HepG2 (cell line): ENCODE measurements around the gene EFNA2. TPM values are rescaled to one million over a fixed set of nuclear protein-coding genes. Genes with fewer than 3 reads are reported as not detected.
A peak's percentile ranks its signal among the peaks of the same experiment; 100 is the strongest.

Source experiments
- GABPB1 ChIP-seq: IDR thresholded peaks from 2 replicates; pipeline ENCODE4 v1.6.1; 2016; ENCODE audit warnings: mild to moderate bottlenecking, missing genetic modification reagents, moderate library complexity, missing compliant biosample characterization
- HMGXB4 ChIP-seq, 2 experiments: sonication (generic) in 1 of 2; formaldehyde crosslinking in 1 of 2; IDR thresholded peaks; 2 replicates each; pipeline versions ENCODE4 v1.4.0 to v1.6.1; 2018 to 2020; ENCODE audit warnings: missing genetic modification reagents in 2 of 2, borderline replicate concordance in 1 of 2, low read depth in 1 of 2, mild to moderate bottlenecking in 1 of 2, missing biosample characterization in 1 of 2
- SALL2 ChIP-seq: sonication (generic); formaldehyde crosslinking; IDR thresholded peaks from 2 replicates; pipeline ENCODE4 v1.8.1; 2023; ENCODE audit warnings: mild to moderate bottlenecking, missing genetic modification reagents, inconsistent platforms
- ZNF12 ChIP-seq: sonication (generic); formaldehyde crosslinking; IDR thresholded peaks from 2 replicates; pipeline ENCODE4 v1.5.0; 2020; ENCODE audit warnings: missing genetic modification reagents
- ZNF180 ChIP-seq: sonication (generic); formaldehyde crosslinking; IDR thresholded peaks from 2 replicates; pipeline ENCODE4 v1.4.0; 2020; ENCODE audit warnings: low read depth, missing genetic modification reagents, borderline replicate concordance
- ZNF335 ChIP-seq: sonication (generic); formaldehyde crosslinking; IDR thresholded peaks from 2 replicates; pipeline ENCODE4 v1.4.0; 2020; ENCODE audit warnings: missing genetic modification reagents
- ZNF431 ChIP-seq: sonication (generic); formaldehyde crosslinking; IDR thresholded peaks from 2 replicates; pipeline ENCODE4 v1.9.0; 2022; ENCODE audit warnings: missing genetic modification reagents, low read depth, mild to moderate bottlenecking, borderline replicate concordance
- ZNF547 ChIP-seq: sonication (generic); formaldehyde crosslinking; IDR thresholded peaks from 2 replicates; pipeline ENCODE4 v1.5.1; 2020; ENCODE audit warnings: mild to moderate bottlenecking, missing genetic modification reagents
- ZNF639 ChIP-seq: conservative IDR thresholded peaks from 2 replicates; pipeline ENCODE4 v1.6.1; 2018; ENCODE audit warnings: missing genetic modification reagents
- polyA plus RNA-seq, 8 experiments: library from polyadenylated mRNA; depleted of rRNA in 3 of 8; stranded (reverse) in 7 of 8; unstranded in 1 of 8; fragments of >200 nt; fragmentation: Illumina TruSeq in 4 of 8; extraction: Trizol in 4 of 8; gene quantifications; 2 replicates each; pipeline versions ENCODE4 v1.2.1 to v1.2.3, GENCODE V29; 2011 to 2016; ENCODE audit warnings: low read depth in 4 of 8, missing spikeins in 1 of 8, mixed read lengths in 1 of 8; ENCODE audit not compliant: insufficient read depth in 1 of 8
- total RNA-seq, 5 experiments: library from RNA; depleted of rRNA; stranded (reverse); fragments of >200 nt; fragmentation: Illumina TruSeq; extraction: Trizol; gene quantifications; 2 replicates each; pipeline ENCODE4 v1.2.3, GENCODE V29; 2016; ENCODE audit warnings: low read depth in 1 of 5
- TF ChIP-seq, protein P1 (sequence below): sonication (generic); formaldehyde crosslinking; IDR thresholded peaks from 2 replicates; pipeline ENCODE4 v1.4.0; 2020; ENCODE audit warnings: mild to moderate bottlenecking, missing genetic modification reagents
- TF ChIP-seq, protein P2 (sequence below): IDR thresholded peaks from 2 replicates; pipeline ENCODE4 v1.6.1; 2012; ENCODE audit warnings: low read depth, low read length, improper control_type of control experiment
- TF ChIP-seq, protein P3 (sequence below), 2 experiments: sonication (generic) in 1 of 2; formaldehyde crosslinking in 1 of 2; IDR thresholded peaks; 2 replicates each; pipeline versions ENCODE4 v1.6.1 to v1.9.0; 2014 to 2022; ENCODE audit warnings: antibody characterized with exemption in 1 of 2, borderline replicate concordance in 1 of 2, inconsistent platforms in 1 of 2, low read depth in 1 of 2, missing genetic modification reagents in 1 of 2
- TF ChIP-seq, protein P4 (sequence below): sonication (generic); formaldehyde crosslinking; IDR thresholded peaks from 2 replicates; pipeline ENCODE4 v1.4.0; 2020; ENCODE audit warnings: missing genetic modification reagents

The EFNA2 gene
- total and polyA plus RNA-seq, 2 of the 13 experiments (the other 11 are each of a cell fraction or from before 2014, with no cell fraction given): 6.0 to 9.9 TPM

DNA sequence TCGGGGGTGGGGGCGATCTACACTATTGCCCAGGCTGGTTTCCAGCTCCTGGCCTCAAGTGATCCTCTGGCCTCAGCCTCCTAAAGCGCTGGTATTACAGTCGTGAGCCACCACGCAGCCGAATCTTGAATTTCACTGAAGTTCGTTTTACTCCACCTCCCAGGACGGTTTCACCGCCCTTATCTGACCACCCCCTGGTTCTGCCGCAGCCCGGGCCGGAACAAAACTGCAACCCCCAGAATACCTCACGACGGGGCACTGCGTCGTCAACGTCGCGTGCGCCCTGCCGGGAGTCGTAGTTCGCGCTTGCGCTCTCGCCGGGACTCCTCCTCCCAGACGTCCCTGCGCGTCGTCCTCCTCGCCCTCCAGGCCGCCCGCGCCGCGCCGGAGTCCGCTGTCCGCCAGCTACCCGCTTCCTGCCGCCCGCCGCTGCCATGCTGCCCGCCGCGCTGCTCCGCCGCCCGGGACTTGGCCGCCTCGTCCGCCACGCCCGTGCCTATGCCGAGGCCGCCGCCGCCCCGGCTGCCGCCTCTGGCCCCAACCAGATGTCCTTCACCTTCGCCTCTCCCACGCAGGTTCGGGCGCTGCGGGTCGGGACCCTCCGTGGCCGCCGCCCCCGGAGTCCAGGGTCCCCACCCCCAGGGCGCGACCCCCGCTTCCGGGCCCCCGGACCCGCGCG lies 44.1 kb upstream of the EFNA2 start, which contains the start of gene ATP5F1D (continued):
- TF ChIP-seq, protein P1, sequence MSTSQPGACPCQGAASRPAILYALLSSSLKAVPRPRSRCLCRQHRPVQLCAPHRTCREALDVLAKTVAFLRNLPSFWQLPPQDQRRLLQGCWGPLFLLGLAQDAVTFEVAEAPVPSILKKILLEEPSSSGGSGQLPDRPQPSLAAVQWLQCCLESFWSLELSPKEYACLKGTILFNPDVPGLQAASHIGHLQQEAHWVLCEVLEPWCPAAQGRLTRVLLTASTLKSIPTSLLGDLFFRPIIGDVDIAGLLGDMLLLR: peak; percentile 43; the same call in 1 of the 2 replicates
- TF ChIP-seq ZNF180 (CRISPR knock-in tag): no peak
- peak; percentile 41 to 67; a peak in 2 of 4 replicates for TF ChIP-seq HMGXB4 (CRISPR knock-in tag; IDR thresholded peaks at IDR 0.05; ENCODE audit: borderline replicate concordance in 1 of 2, low read depth in 1 of 2)
- TF ChIP-seq GABPB1 (CRISPR knock-in tag): peak; percentile 92
- TF ChIP-seq, protein P2, sequence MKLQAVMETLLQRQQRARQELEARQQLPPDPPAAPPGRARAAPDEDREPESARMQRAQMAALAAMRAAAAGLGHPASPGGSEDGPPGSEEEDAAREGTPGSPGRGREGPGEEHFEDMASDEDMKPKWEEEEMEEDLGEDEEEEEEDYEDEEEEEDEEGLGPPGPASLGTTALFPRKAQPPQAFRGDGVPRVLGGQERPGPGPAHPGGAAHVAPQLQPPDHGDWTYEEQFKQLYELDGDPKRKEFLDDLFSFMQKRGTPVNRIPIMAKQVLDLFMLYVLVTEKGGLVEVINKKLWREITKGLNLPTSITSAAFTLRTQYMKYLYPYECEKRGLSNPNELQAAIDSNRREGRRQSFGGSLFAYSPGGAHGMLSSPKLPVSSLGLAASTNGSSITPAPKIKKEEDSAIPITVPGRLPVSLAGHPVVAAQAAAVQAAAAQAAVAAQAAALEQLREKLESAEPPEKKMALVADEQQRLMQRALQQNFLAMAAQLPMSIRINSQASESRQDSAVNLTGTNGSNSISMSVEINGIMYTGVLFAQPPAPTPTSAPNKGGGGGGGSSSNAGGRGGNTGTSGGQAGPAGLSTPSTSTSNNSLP: no peak
- TF ChIP-seq, protein P3, sequence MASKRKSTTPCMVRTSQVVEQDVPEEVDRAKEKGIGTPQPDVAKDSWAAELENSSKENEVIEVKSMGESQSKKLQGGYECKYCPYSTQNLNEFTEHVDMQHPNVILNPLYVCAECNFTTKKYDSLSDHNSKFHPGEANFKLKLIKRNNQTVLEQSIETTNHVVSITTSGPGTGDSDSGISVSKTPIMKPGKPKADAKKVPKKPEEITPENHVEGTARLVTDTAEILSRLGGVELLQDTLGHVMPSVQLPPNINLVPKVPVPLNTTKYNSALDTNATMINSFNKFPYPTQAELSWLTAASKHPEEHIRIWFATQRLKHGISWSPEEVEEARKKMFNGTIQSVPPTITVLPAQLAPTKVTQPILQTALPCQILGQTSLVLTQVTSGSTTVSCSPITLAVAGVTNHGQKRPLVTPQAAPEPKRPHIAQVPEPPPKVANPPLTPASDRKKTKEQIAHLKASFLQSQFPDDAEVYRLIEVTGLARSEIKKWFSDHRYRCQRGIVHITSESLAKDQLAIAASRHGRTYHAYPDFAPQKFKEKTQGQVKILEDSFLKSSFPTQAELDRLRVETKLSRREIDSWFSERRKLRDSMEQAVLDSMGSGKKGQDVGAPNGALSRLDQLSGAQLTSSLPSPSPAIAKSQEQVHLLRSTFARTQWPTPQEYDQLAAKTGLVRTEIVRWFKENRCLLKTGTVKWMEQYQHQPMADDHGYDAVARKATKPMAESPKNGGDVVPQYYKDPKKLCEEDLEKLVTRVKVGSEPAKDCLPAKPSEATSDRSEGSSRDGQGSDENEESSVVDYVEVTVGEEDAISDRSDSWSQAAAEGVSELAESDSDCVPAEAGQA (IDR thresholded peaks at IDR 0.05; ENCODE audit: low read depth): peak; percentile 85
- TF ChIP-seq, protein P3 (CRISPR knock-in tag; IDR thresholded peaks at IDR 0.05; ENCODE audit: borderline replicate concordance): no peak
- TF ChIP-seq, protein P4, sequence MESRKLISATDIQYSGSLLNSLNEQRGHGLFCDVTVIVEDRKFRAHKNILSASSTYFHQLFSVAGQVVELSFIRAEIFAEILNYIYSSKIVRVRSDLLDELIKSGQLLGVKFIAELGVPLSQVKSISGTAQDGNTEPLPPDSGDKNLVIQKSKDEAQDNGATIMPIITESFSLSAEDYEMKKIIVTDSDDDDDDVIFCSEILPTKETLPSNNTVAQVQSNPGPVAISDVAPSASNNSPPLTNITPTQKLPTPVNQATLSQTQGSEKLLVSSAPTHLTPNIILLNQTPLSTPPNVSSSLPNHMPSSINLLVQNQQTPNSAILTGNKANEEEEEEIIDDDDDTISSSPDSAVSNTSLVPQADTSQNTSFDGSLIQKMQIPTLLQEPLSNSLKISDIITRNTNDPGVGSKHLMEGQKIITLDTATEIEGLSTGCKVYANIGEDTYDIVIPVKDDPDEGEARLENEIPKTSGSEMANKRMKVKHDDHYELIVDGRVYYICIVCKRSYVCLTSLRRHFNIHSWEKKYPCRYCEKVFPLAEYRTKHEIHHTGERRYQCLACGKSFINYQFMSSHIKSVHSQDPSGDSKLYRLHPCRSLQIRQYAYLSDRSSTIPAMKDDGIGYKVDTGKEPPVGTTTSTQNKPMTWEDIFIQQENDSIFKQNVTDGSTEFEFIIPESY: peak; percentile 57; the same call in 1 of the 2 replicates
- peak; percentile 85 for TF ChIP-seq ZNF639 (CRISPR knock-in tag)
- peak; percentile 98 for TF ChIP-seq ZNF335 (CRISPR knock-in tag)
- TF ChIP-seq ZNF12 (CRISPR knock-in tag): no peak
- TF ChIP-seq ZNF547 (CRISPR knock-in tag): peak; percentile 92
- 0 out of 2 replicates have a peak, but pooled peaks have one; percentile 76 for TF ChIP-seq ZNF431 (CRISPR knock-in tag)
- TF ChIP-seq SALL2 (CRISPR knock-in tag): peak; percentile 89
